Skeletal muscle cell (primary cell): ENCODE results near the gene PIK3AP1.

ENCODE experiments used
- DNase-seq: peaks from one replicate; pipeline ENCODE4 v3.0.0-alpha.2; 2010; ENCODE audit warnings: low read depth
- H3K4me3 ChIP-seq: 2 replicates; pipeline ENCODE4 v1.5.1; 2011; ENCODE audit warnings: low read depth, mild to moderate bottlenecking, control low read depth, low read length, moderate library complexity

PIK3AP1 gene

DNA sequence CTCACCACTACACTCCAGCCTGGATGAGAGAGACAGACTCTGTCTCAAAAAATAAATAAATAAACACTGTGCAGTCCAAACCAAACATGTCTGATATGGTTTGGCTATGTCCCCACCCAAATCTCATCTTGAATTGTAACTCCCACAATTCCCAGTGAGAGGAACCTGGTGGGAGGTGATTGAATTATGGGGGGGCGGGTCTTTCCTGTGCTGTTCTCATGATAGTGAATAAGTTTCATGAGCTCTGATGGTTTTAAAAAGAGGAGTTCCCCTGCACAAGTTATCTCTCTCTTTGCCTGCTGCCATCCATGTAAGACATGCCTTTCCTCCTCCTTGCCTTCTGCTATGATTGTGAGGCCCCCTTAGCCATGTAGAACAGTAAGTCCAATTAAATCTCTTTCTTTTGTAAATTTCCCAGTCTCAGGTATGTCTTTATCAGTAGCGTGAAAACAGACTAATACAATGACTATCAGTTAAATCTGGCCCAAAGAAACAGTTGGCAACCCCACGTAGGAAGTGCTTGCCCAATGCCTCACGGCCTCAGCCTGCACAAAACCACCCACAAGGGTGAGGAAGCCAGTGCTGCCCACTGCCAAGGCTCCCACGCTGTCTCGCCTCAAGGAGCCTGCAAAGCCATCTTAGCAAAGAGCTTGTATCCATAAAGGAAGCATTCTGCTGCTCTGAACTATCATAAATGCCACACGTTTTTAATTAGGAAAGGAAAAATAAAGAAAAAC lies 64.7 kb downstream of the PIK3AP1 start:
- DNase-seq, result no peak
- no peak overlapping the region for H3K4me3 ChIP-seq

DNA sequence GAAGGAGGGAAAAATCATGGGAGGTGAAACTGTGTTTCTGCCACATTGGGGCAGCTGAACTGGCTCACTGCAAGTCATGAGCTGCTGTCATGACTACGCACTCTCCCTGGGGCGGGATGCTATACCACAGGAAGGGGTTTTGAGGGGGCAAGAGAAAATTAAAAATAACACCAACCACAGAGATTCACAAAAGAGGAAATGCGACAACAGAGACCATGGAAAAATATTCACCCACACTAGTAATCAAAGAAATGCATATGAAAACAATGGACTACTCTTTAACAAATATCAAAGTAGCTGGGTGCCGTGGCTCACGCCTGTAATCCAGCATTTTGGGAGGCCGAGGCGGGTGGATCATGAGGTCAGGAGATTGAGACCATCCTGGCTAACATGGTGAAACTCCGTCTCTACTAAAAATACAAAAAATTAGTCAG lies 68.3 kb downstream of the PIK3AP1 start:
- no peak for DNase-seq

GRCh38 chr10:96650958-96651357 lies 69.4 kb downstream of the PIK3AP1 start:
- H3K4me3 ChIP-seq, result no peak overlapping the region
- DNase-seq, result no peak

More for the DNA sequence above, 68.3 kb downstream of the PIK3AP1 start:
- H3K4me3 ChIP-seq, result no peak overlapping the region

- no peak for DNase-seq
- H3K4me3 ChIP-seq, result no peak overlapping the region
These were observed 72.0 kb downstream of the PIK3AP1 start for GRCh38 chr10:96648297-96648696.

GRCh38 chr10:96647466-96647865 lies 72.8 kb downstream of the PIK3AP1 start:
- no peak for DNase-seq
- H3K4me3 ChIP-seq, result no peak overlapping the region

DNA sequence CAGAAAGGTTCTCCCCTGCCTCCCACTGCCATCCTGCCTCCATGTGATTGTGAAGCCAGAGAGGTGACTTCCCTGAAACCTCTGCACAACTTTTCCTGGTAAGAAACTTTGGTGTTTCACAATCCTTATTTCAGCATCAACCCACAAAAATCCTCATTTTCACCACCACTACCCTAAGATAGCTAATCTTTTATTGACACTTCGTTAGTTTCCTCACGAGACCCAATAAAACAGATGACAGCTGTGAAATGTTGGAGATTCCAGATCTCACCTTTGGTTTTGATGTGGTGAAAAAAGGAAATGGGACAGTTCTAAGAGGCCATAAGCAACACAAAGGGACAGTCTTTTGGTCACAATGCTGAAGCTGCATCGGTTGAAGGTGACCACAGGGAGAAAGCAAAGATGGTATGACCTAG lies 73.6 kb downstream of the PIK3AP1 start:
- H3K4me3 ChIP-seq, result no peak overlapping the region
- no peak for DNase-seq

DNA sequence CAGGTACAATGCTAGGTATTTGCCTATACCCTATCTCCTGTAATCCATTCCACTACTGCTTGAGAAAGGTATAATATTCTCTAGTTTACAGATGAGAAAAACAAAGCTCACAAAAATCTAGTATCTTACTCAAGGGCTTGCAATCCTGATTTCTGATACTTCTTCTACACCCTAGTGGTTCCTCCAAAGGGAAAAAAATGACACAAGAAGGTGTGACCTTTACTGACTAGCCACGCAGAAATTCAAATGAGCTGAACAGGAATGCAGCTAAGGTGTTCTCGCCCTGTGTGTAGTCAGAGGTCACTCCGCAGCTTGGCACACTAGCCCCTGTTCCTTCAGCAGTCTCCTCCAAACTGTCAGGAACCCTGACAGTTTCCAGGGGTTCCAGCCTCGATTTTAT lies 74.0 kb downstream of the PIK3AP1 start:
- H3K4me3 ChIP-seq, result no peak overlapping the region
- no peak for DNase-seq

GRCh38 chr10:96645191-96645721 lies 75.1 kb downstream of the PIK3AP1 start:
- H3K4me3 ChIP-seq, result no peak overlapping the region
- DNase-seq, result no peak

GRCh38 chr10:96643920-96644319 lies 76.4 kb downstream of the PIK3AP1 start:
- H3K4me3 ChIP-seq, result no peak overlapping the region
- DNase-seq, result no peak

DNA sequence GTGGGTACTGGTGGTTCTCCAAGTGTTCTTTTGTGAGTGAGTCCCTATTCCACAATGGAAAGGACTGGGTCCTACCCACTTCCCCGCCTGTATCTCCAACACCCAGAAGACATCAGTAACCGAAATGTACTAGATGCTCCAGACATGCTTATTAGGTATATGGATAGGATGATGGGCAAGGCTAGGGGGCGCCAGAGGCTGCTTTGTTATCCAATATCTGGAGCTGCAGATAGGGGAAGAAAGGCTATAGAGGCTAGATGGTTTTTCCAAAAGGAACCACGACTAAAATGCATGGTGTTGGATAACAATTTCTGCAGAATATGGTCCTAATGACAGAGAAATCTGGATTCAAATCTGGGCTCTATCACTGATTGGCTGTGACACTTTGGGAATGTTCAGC lies 77.3 kb downstream of the PIK3AP1 start:
- H3K4me3 ChIP-seq, result no peak overlapping the region
- no peak for DNase-seq

- H3K4me3 ChIP-seq, result no peak overlapping the region
- no peak for DNase-seq
These were observed 77.8 kb downstream of the PIK3AP1 start for GRCh38 chr10:96642530-96642929.

DNA sequence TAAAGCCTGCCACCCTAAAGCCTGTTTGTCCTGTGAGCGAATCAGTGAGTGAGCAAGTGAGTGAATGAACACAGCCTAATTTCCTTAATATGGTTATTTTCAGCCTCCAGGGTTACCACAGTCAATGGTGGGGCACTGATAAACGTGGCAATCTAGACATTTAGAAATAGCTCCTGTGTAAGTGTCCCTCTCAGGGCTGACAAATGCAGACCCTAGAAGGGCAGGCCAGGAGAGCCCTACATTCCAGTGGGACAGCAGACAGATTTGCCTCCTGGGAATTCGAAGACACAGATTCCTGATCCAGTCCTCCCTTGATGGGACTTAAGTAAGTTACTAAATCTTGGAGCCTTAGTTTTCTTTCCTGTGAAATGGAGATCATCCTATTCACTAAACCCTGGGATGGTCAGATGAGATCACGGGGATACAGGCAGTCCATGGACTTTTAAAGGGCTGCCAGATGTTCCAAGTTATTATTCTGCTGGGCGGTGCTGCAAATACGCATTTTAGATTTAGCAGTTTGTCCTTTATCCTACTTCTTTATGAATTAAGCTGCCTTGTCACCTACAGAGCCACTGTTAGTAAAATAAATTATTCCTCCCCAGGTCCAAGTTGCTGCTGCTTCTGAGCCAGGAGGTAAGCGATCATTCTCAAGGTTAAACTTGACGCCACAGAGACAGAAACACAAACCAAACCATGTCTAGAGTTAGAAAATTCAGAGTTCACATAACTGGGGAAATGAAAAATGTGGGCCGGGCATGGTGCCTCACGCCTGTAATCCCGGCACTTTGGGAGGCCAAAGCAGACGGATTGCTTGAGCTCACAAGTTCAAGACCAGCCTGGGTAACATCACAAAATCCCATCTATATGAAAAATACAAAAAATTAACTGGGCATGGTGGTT lies 78.7 kb downstream of the PIK3AP1 start:
- DNase-seq, result no peak
- H3K4me3 ChIP-seq, result no peak overlapping the region

- no peak for DNase-seq
- H3K4me3 ChIP-seq, result no peak overlapping the region
These were observed 80.4 kb downstream of the PIK3AP1 start for GRCh38 chr10:96639899-96640298.

DNA sequence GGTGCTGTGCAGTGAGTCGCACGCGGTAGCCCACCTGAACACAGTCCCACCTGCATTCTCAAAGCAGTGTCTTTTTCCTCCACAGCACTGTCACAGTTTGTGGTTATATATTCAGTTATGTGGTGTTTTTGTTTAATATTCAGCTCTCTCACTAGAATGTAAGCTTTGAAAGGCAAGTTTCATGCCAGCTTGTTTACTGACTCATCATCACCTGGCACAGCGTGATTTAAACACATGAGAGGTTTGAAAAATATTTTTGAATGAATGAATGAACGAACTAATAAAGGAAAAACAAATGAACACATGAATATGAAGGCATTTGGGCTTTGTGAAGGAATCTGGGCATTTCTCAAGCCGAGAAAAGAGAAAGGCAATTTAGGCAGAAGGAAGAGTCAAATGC lies 81.6 kb downstream of the PIK3AP1 start:
- DNase-seq, result no peak
- no peak overlapping the region for H3K4me3 ChIP-seq

DNA sequence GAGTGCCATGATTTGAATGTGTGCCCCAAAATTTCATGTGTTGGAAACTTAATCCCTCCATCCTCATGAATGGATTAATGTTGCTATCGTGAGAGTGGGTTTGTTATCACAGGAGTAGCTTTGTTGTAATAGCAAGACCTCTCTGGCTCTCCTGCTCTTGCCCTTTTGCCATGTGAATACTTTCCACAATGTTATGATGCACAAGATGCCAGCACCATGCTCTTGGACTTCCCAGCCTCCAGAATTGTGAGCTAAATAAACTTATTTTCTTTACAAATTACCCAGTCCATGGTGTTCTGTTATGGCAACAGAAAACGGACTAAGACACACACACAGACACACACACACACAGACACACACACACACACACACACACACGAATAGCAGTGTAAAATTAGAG lies 82.2 kb downstream of the PIK3AP1 start:
- no peak for DNase-seq
- H3K4me3 ChIP-seq, result no peak overlapping the region

DNA sequence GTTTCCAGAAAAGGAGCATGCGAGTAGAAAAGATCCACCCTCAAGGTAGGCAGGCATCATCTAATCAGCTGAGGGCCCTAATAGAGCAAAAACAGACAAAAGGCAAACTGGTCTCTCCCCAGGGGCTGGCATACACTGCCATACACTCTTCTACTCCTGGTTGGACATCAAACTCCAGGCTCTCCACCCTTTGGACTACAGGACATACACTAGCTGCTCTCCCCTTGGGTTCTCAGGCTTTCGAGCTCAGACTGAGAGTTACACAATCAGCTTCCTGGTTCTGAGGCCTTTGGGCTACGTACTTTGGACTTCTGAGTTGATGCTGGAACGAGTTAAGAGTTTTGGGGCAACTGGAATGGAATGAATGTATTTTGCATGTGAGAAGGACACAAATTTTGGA lies 82.6 kb downstream of the PIK3AP1 start:
- H3K4me3 ChIP-seq, result no peak overlapping the region
- no peak for DNase-seq

- no peak overlapping the region for H3K4me3 ChIP-seq
- no peak for DNase-seq
These were observed 83.8 kb downstream of the PIK3AP1 start for GRCh38 chr10:96636551-96636950.

- no peak for DNase-seq
These were observed 87.2 kb downstream of the PIK3AP1 start for GRCh38 chr10:96632974-96633710.

GRCh38 chr10:96627292-96627691 lies 93.0 kb downstream of the PIK3AP1 start:
- no peak for DNase-seq
- no peak overlapping the region for H3K4me3 ChIP-seq

More at GRCh38 chr10:96632974-96633710, 87.2 kb downstream of the PIK3AP1 start:
- no peak overlapping the region for H3K4me3 ChIP-seq

DNA sequence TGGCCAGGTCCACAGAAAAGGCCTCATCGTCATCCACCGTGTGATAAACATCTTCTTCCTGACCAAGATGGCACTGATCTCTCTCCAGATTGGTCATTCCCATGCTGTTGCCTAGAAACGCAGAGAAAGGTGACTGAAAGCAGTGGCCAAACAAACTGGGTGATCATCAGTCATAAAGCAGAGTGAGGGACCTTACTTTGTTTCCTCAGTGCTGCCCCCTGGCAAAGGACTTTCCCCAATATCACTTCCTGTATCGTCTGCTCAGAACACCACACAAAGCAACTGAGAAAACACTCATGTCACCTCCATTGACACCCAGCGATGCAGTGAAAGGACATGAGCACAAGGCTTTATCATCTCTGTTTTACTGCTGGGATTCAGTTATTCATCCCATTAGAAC lies 93.5 kb downstream of the PIK3AP1 start:
- H3K4me3 ChIP-seq, result no peak overlapping the region
- DNase-seq, result no peak
